BJ (cell line): Measurements from ENCODE around the gene KLRC4. TPM values are rescaled to one million over a fixed set of nuclear protein-coding genes. Genes with fewer than 3 reads are reported as not detected.
"Not testable (repeated sequence)": the region's sequence is repeated elsewhere in the genome, so short reads cannot be mapped to it uniquely, and the experiment has no call there.

ENCODE experiments used
- CTCF ChIA-PET: fragments of 350-600 bp; formaldehyde crosslinking; extraction: SDS; loops from one replicate; lab custom pipeline; 2021; ENCODE audit warnings: antibody characterized with exemption, inconsistent platforms; lab: Yijun Ruan, JAX
- POLR2A ChIA-PET: fragments of 300-600 bp; sonication (Branson Sonifier 250); formaldehyde crosslinking; extraction: SDS; loops from one replicate; lab custom pipeline; 2021; ENCODE audit warnings: antibody characterized with exemption; lab: Charles Lee
- DNase-seq: peaks from one replicate; pipeline ENCODE4 v3.0.0-alpha.2; 2011; ENCODE audit warnings: low read depth
- H3K27me3 ChIP-seq: 2 replicates; pipeline ENCODE4 v1.6.0; 2011; ENCODE audit warnings: low read length; ENCODE audit not compliant: control insufficient read depth, insufficient read depth
- H3K36me3 ChIP-seq: 2 replicates; pipeline ENCODE4 v1.5.1; 2011; ENCODE audit warnings: low read length; ENCODE audit not compliant: control insufficient read depth, insufficient read depth
- H3K4me3 ChIP-seq: 2 replicates; pipeline ENCODE4 v1.5.1; 2011; ENCODE audit warnings: low read depth, mild to moderate bottlenecking, control low read depth, low read length
- polyA plus RNA-seq: library from polyadenylated mRNA; depleted of rRNA; stranded (reverse); fragments of >200 nt; gene quantifications from 2 replicates; pipeline ENCODE4 v1.2.3, GENCODE V29; 2011
- TF ChIP-seq, protein P1 (sequence below): IDR thresholded peaks from 2 replicates; pipeline ENCODE4 v1.5.1; 2011; ENCODE audit warnings: low read depth, mild to moderate bottlenecking, control low read depth, inconsistent platforms, low read length, moderate library complexity; ENCODE audit not compliant: insufficient read depth

KLRC4 gene
- polyA plus RNA-seq, 1 experiment = not detected

DNA sequence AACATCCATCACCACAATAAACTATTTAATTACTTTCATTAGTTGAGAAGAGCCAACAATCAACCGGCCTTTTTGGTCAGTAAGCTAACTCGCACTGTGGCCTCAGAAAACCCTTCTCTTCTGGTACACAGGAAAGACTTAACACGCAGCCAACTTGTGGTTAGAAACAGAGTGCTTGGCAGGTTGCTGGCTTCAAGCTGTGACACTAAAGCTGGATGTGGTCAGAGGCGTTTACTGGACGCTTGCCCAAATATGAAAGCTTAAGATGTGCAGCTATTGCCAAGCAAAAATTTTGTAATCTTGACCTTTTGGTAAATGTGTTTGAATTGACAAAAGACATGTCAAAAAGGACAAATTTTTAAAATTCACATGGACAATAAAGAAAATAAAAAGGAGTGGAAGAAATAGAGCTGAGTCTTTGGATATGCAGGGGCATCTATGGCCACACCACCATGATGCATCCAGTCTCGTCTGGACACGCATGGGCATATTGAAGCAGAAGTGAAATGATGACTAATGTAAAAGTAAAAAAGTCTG is 17.1 kb downstream of the KLRC4 start:
- Histone ChIP-seq H3K4me3 (no peak overlapping the region), H3K27me3 (no peaks in the 10 kb centered on the region), H3K36me3 (no peaks in the 10 kb centered on the region)
- ChIA-PET CTCF (interaction anchor here (1.3 kb wide), 1 partner anchor 27 kb away, joined by 4 read pairs; no protein-coding TSS in a partner anchor), POLR2A (interaction anchor here (0.6 kb wide), 1 partner anchor 28 kb away, joined by 3 read pairs; no protein-coding TSS in a partner anchor)
- TF ChIP-seq, protein P1, sequence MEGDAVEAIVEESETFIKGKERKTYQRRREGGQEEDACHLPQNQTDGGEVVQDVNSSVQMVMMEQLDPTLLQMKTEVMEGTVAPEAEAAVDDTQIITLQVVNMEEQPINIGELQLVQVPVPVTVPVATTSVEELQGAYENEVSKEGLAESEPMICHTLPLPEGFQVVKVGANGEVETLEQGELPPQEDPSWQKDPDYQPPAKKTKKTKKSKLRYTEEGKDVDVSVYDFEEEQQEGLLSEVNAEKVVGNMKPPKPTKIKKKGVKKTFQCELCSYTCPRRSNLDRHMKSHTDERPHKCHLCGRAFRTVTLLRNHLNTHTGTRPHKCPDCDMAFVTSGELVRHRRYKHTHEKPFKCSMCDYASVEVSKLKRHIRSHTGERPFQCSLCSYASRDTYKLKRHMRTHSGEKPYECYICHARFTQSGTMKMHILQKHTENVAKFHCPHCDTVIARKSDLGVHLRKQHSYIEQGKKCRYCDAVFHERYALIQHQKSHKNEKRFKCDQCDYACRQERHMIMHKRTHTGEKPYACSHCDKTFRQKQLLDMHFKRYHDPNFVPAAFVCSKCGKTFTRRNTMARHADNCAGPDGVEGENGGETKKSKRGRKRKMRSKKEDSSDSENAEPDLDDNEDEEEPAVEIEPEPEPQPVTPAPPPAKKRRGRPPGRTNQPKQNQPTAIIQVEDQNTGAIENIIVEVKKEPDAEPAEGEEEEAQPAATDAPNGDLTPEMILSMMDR = no peak
- peak; percentile 51 for DNase-seq

DNA sequence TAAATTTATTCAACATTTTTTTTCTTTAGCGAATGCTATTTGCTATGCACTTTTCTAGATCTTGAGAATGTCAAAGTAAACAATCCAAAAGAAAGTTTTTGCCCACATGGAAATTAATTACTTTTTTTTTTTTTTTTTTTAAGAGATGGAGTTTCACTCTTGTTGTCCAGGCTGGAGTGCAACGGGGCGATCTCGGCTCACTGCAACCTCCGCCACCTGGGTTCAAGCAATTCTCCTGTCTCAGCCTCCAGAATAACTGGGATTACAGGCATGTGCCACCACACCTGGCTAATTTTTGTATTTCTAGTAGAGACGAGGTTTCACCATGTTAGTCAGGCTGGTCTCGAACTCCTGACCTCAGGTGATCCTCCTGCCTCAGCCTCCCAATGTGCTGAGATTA is 18.6 kb downstream of the KLRC4 start:
- POLR2A ChIA-PET, H3K27me3 ChIP-seq, H3K4me3 ChIP-seq, DNase-seq, CTCF ChIA-PET, H3K36me3 ChIP-seq: not testable (repeated sequence)

DNA sequence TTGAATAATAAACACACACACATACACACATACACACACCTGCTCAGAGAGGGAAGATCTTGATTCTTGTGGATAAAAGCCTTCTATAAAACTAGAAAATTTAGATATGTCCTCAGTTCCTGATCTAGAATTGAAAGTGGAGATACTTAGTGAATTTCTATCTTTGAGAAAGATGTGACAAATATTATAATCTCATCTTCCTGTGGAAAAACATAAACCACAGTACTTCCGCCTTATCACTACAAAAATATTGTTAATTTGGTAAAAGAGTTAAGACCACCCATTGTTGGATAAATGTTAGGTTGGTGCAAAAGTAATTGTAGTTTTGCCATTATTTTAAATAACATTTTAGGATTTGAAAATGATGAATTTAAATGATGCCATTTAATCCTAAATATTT is 19.7 kb downstream of the KLRC4 start, which contains the start of gene KLRK1:
Gene KLRK1, minus strand, starts transcription at position 138 of the 400 bp plus-strand sequence. CDS start 1,231 bp downstream, outside the sequence.
- DNase-seq = no peak
- CTCF ChIA-PET = interaction anchor here (0.6 kb wide), 1 partner anchor 23 kb away, joined by 3 read pairs; no protein-coding TSS in a partner anchor
- Histone ChIP-seq H3K36me3 (no peaks in the 10 kb centered on the region), H3K27me3 (no peaks in the 10 kb centered on the region), H3K4me3 (no peak within 1 kb of the TSS)
- TF ChIP-seq, protein P1 = no peak
- POLR2A ChIA-PET = no interaction called here

DNA sequence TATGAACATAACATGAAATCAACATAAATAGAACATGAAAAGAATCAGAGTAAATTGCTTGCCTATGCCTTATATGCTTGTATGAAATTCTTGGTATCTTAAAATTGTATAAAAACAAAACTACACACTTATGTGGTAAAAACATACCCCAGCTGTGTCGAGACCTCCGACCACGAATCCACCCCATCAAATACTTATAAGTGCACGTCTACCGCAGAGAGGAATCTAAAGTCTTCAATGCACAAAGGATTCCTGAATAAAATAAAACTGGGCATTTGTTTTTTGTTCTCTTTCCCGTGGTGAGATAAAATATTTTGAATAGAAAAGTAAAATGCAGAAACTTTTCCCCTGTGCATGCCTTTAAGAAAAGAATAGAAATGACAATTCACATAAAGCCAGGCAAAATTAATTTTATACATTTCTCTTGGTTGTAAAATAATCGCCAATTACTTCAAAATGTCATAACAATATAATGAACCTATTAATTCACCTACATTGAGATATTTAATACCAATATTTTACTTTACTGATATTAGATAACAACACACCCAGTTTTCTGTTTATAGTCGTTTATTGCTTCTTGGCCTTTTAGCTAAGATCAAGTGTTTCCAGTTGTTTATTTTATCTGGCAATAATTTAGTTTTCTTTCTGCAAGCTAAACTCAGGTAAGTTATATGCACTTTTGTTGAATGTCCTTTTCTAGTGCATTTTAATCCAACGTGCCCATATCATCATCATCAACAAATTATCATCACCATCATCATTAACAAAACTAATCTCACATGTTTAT is 20.7 kb downstream of the KLRC4 start:
- no peak for DNase-seq
- CTCF ChIA-PET = interaction anchor here (0.6 kb wide), 1 partner anchor 22 kb away, joined by 3 read pairs; no protein-coding TSS in a partner anchor
- POLR2A ChIA-PET = no interaction called here

DNA sequence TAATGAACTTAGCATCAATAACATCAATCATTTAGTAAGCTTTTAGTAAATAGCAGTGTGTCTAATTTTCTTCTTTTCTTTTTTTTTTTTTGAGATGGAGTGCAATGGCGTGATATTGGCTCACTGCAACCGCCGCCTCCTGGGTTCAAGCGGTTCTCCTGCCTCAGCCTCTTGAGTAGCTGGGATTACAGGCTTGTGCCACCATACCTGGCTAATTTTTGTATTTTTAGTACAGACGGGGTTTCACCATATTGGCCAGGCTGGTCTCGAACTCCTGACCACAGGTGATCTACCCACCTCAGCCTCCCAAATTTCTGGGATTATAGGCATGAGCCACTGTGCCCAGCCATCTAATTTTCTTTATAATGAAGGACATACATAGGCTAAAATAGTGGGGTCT is 22.1 kb downstream of the KLRC4 start:
- DNase-seq, POLR2A ChIA-PET, H3K36me3 ChIP-seq, H3K4me3 ChIP-seq, H3K27me3 ChIP-seq, CTCF ChIA-PET: not testable (repeated sequence)

More for the DNA sequence above, 20.7 kb downstream of the KLRC4 start:
- H3K4me3 ChIP-seq = no peak overlapping the region
- no peaks in the 10 kb centered on the region for H3K36me3 ChIP-seq
- TF ChIP-seq, protein P1 = no peak
- no peaks in the 10 kb centered on the region for H3K27me3 ChIP-seq

DNA sequence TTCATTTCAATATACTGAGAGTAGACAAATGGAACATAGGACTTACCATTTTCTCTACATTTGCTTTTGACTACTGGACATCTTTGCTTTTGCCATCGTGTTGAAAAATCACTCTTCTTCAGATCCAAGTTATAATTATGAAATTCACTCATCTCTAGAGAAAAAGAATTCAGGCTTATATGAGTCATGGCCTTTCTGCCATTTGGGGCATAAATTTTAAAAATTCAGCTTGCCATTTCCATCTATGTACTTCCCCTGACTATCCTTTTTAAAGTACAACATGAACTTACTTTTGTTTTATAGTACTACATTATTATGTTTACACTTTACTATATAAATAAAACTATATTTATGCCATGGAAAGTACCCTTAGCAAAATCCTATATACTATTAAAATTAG is 22.7 kb downstream of the KLRC4 start:
- CTCF ChIA-PET = no interaction called here

More for the DNA sequence above, 22.7 kb downstream of the KLRC4 start:
- H3K4me3 ChIP-seq = no peak overlapping the region
- POLR2A ChIA-PET = interaction anchor here (0.6 kb wide), 1 partner anchor 22 kb away, joined by 3 read pairs; no protein-coding TSS in a partner anchor
- TF ChIP-seq, protein P1 = no peak
- H3K27me3 ChIP-seq = no peaks in the 10 kb centered on the region
- DNase-seq = no peak
- no peaks in the 10 kb centered on the region for H3K36me3 ChIP-seq
